Psoas muscle (tissue), 8 donors: ENCODE results near the gene RFX8. TPM values are rescaled to one million over a fixed set of nuclear protein-coding genes. Genes with fewer than 3 reads are reported as not detected.

Source experiments
- ATAC-seq, 4 donors: fragments of 200-7000 bp; cut with Tn5 transposase; one replicate each; pipeline ENCODE4 v1.9.1; 2020; ENCODE audit warnings: moderate library complexity in 3 of 4, mild to moderate bottlenecking in 2 of 4
- DNase-seq, 2 donors: peaks; one replicate each; pipeline ENCODE4 v3.0.0-alpha.2; 2020
- H3K27ac ChIP-seq: fragments of 200-600 bp; one replicate; pipeline ENCODE4 v1.8.0; 2022
- H3K27me3 ChIP-seq, 3 donors: fragments of 200-600 bp in 1 of 3; one replicate each; pipeline versions ENCODE4 v1.6.1 to v1.8.0; 2013 to 2022; ENCODE audit warnings: low read length in 2 of 3, mild to moderate bottlenecking in 2 of 3, moderate library complexity in 1 of 3; ENCODE audit not compliant: insufficient read depth in 3 of 3
- H3K36me3 ChIP-seq, 2 donors: fragments of 200-600 bp in 1 of 2; one replicate each; pipeline versions ENCODE4 v1.6.1 to v1.8.0; 2013 to 2022; ENCODE audit warnings: low read depth in 1 of 2, mild to moderate bottlenecking in 1 of 2, moderate library complexity in 1 of 2; ENCODE audit not compliant: insufficient read depth in 1 of 2
- H3K4me1 ChIP-seq: fragments of 200-600 bp; one replicate; pipeline ENCODE4 v1.8.0; 2022
- H3K4me3 ChIP-seq: fragments of 200-600 bp; one replicate; pipeline ENCODE4 v1.8.0; 2022; ENCODE audit warnings: mild to moderate bottlenecking
- H3K9me3 ChIP-seq: fragments of 200-600 bp; one replicate; pipeline ENCODE4 v1.8.0; 2022
- WGBS, 3 donors: extraction: QIAGEN DNeasy Blood & Tissue Kit; methylation state at CpG; one replicate each; pipeline versions ENCODE4 v1.1.6 to v1.1.7; 2013; 5-methylcytosine and 5-hydroxymethylcytosine counted together
- intact Hi-C, 2 donors: fragments of 100-400 bp; cut with DNase I; formaldehyde crosslinking; loops; one replicate each; pipeline versions ENCODE4 v1.11.0 to v1.14.2; 2022
- polyA plus RNA-seq, 3 donors: library from polyadenylated mRNA; stranded (reverse); fragments of 200-250 nt; gene quantifications; one replicate each; pipeline ENCODE4 v1.2.3, GENCODE V29; 2013
- total RNA-seq, 4 donors: library from RNA; stranded (reverse); fragmentation: NEBNext Ultra II Directional in 2 of 4; extraction: Animal tissue kit (Norgen Biotek cat#: 25700) in 2 of 4; gene quantifications; one replicate each; pipeline versions ENCODE4 v1.2.1 to v1.2.4, GENCODE V29; 2021 to 2023
- TF ChIP-seq, protein P1 (sequence below): fragments of 200-600 bp; IDR thresholded peaks from one replicate; pipeline ENCODE4 v1.8.0; 2022; ENCODE audit warnings: antibody characterized with exemption
- donor health status: healthy with polysubstance abuse.
- donor health status: DM: no; HTN: no; CAD: no; lungs with moderate emphysema.
- donor health status: Bipolar disorder and iron deficiency.
- donor health status: healthy.
- donor health status: DM: yes; HTN: yes; CAD: no.
- donor health status: DM: no; HTN: no; CAD: no.
- donor health status: DM: no; HTN: no; CAD: no.
- donor health status: DM: yes; HTN: yes; CAD: no.

The RFX8 gene
- total and polyA plus RNA-seq, 7 donors: 0.03 to 0.29 (median 0.12) TPM; not detected in 4

DNA sequence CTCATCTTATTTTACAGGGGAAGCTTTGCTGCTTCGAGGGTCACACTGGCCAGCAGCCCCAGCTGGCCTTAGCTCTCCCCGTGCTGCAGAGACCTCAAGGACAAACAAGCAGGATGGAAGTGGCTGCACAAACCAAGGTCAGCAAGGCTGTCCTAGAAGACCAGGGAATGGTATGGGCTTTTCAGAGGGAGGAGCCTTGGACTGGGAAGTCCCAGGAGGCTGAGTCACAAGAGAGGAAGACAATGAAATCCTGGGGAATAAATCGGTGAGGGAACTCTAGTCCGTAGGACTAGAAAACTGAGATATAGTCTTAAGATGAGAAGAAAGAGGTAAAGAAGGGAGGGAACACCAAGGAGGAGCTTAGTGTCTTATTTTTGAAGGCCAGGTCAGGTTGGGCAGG is 103.3 kb downstream of the RFX8 start:
- intact Hi-C loops: loop anchor here in 1 of 2 donors (10.0 kb wide), 1 partner anchor 1437 kb away; no protein-coding TSS in a partner anchor
- Histone ChIP-seq H3K27me3 (no peaks in the 10 kb centered on the region), H3K9me3 (no peaks in the 10 kb centered on the region), H3K4me3 (no peak overlapping the region), H3K4me1 (no peaks in the 10 kb centered on the region), H3K27ac (no peak overlapping the region), H3K36me3 (no peaks in the 10 kb centered on the region)
- no peak for DNase-seq
- 44 to 57% (median 53%) methylated on average over 4 of the region's 4 CpGs for WGBS, 3 donors
- TF ChIP-seq, protein P1, sequence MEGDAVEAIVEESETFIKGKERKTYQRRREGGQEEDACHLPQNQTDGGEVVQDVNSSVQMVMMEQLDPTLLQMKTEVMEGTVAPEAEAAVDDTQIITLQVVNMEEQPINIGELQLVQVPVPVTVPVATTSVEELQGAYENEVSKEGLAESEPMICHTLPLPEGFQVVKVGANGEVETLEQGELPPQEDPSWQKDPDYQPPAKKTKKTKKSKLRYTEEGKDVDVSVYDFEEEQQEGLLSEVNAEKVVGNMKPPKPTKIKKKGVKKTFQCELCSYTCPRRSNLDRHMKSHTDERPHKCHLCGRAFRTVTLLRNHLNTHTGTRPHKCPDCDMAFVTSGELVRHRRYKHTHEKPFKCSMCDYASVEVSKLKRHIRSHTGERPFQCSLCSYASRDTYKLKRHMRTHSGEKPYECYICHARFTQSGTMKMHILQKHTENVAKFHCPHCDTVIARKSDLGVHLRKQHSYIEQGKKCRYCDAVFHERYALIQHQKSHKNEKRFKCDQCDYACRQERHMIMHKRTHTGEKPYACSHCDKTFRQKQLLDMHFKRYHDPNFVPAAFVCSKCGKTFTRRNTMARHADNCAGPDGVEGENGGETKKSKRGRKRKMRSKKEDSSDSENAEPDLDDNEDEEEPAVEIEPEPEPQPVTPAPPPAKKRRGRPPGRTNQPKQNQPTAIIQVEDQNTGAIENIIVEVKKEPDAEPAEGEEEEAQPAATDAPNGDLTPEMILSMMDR: no peak
- ATAC-seq: no peak

DNA sequence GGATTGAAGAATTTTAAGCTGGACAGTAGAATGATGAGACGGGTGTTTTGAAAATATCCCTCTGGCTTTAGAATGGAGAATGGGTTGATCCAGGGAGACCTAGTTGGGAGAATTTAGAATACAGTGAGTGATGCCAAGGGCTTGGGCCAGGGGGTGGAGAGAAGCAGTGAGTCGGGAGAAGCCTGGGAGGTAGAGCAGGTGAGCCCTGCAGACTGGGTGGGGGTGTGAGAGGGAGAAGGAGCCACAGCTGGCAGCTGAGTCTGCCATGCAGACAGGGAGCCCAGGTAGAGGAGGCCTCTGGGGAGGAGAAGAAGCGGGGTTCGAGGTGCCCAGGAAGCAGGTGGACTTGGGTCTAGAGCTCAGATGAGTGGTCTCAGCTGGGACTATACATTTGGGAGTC is 105.8 kb downstream of the RFX8 start:
- H3K4me3 ChIP-seq: no peak overlapping the region
- whole genome bisulfite sequencing, 3 donors: 84 to 94% (median 90%) methylated on average over 4 of the region's 4 CpGs
- H3K9me3 ChIP-seq: no peaks in the 10 kb centered on the region
- no peaks in the 10 kb centered on the region for H3K36me3 ChIP-seq
- H3K27ac ChIP-seq: no peak overlapping the region
- ATAC-seq: no peak
- no peaks in the 10 kb centered on the region for H3K4me1 ChIP-seq
- no peak for DNase-seq
- intact Hi-C loops: no loop called here
- no peaks in the 10 kb centered on the region for H3K27me3 ChIP-seq
- TF ChIP-seq, protein P1: no peak

DNA sequence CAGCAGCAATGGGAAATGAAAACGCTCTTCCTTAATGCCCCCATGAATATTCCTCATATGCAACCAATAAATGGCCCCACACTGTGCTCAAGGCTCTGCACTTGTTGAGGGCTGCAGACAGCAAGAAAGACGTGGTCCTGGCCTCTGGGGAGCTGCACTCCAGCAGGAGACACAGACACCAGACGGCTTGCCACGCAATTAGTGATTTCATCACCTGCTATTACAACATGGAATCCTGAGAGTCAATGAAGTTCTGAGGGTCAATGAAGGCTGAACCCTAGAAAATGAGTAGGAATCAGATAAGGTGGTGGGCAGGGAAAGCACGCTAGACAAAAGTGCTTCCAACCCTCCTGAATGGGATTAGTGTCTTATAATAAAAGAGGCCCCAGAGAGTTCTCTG is 106.5 kb downstream of the RFX8 start:
- Histone ChIP-seq H3K36me3 (no peaks in the 10 kb centered on the region), H3K27me3 (no peaks in the 10 kb centered on the region), H3K9me3 (no peaks in the 10 kb centered on the region), H3K4me3 (no peak overlapping the region), H3K27ac (no peak overlapping the region), H3K4me1 (no peaks in the 10 kb centered on the region)
- TF ChIP-seq, protein P1: no peak
- 59 to 70% (median 67%) methylated on average over 5 of the region's 5 CpGs for WGBS, 3 donors
- ATAC-seq (no peak), DNase-seq (no peak)
- intact Hi-C loops: no loop called here

DNA sequence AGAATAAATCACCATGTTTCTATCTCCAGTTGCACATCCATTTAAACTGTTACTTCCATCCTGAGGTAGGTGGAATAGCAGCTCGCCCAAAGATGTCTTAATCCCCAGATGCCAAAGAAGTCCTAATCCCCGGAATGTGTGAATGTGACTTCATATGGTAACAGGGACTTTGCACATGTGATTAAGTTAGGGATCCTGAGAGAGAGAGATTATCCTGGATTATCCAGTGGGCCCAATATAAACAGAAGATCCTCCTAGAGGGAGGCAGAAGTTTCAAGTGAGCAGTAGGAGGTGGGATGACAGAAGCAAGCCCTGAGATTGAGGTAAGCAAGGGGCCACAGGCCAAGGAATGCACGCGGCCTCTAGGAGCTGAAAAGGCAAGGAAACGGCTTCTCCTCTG is 107.4 kb downstream of the RFX8 start:
- H3K36me3 ChIP-seq: no peaks in the 10 kb centered on the region
- no peak overlapping the region for H3K4me3 ChIP-seq
- DNase-seq (no peak), ATAC-seq (no peak)
- 77 to 90% (median 83%) methylated on average over 5 of the region's 5 CpGs for WGBS, 3 donors
- intact Hi-C loops: no loop called here
- H3K27ac ChIP-seq: no peak overlapping the region
- H3K9me3 ChIP-seq: no peaks in the 10 kb centered on the region
- TF ChIP-seq, protein P1: no peak
- no peaks in the 10 kb centered on the region for H3K27me3 ChIP-seq
- H3K4me1 ChIP-seq: no peaks in the 10 kb centered on the region

DNA sequence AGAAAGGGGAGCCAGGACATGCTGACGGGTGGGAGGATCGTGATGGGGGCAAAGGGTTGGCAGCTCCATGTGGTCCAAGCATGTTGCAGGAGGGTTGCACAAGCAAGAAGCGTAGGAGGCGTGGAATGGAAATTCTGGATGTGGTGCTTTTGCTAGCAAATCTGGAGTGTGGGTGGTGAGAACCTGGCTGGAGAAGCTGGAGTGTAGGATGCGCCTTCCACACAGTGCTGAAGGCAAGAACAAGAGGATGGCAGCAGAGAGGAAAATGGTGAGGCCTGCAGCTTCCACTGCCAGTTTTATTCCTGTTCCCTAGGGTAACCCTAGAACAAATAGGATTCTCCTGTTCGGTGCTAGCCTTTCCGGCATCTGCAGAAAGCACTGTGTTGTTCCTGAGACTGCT is 110.0 kb downstream of the RFX8 start:
- Histone ChIP-seq H3K4me1 (no peaks in the 10 kb centered on the region), H3K9me3 (no peaks in the 10 kb centered on the region), H3K4me3 (no peak overlapping the region), H3K27ac (no peak overlapping the region), H3K27me3 (no peaks in the 10 kb centered on the region), H3K36me3 (no peaks in the 10 kb centered on the region)
- ATAC-seq (no peak), DNase-seq (no peak)
- WGBS, 3 donors: 83 to 91% (median 89%) methylated on average over 7 of the region's 7 CpGs
- TF ChIP-seq, protein P1: no peak
- intact Hi-C loops: no loop called here
